CD4-positive, alpha-beta T cell treated with Interleukin-6 for 4 hours (primary cell): ENCODE data around the gene AMBN.

Experiments
- DNase-seq: peaks from one replicate; pipeline ENCODE4 v3.0.0-alpha.2; 2020; ENCODE audit warnings: mixed read lengths

AMBN gene, protein sequence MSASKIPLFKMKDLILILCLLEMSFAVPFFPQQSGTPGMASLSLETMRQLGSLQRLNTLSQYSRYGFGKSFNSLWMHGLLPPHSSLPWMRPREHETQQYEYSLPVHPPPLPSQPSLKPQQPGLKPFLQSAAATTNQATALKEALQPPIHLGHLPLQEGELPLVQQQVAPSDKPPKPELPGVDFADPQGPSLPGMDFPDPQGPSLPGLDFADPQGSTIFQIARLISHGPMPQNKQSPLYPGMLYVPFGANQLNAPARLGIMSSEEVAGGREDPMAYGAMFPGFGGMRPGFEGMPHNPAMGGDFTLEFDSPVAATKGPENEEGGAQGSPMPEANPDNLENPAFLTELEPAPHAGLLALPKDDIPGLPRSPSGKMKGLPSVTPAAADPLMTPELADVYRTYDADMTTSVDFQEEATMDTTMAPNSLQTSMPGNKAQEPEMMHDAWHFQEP

DNA sequence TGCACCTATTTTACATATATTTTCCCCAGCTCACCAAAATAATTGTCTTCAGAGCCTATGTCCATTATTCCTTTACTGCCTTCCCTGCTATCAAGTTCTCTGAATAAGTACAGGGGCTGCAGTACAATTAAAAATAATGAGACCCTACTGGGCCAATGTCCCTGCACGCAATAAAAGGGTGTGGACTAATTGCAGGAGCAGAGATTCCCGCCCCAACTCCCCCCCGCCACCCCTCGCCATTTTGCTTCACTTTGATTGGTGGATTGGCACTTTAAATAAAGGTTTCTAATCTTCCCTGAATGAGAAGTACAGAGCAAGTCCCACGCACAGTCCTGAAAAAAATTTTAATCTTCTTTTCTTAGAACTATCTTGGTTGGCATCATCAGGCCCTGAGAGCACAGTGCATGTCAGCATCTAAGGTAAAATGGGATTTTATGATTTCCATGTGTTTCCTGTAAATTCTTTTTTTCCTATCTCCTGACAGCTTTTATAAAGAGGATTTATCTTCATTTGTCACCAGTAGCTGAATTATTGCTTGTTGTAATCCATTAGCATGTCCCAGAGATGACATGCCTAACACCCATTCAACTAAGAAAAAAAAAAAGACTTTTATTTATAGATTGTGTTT lies at the start of gene AMBN:
Gene AMBN (plus strand): TSS at position 302 of the 628 bp plus-strand sequence. CDS start 103 bp downstream, at position 405.
- DNase-seq: no peak

DNA sequence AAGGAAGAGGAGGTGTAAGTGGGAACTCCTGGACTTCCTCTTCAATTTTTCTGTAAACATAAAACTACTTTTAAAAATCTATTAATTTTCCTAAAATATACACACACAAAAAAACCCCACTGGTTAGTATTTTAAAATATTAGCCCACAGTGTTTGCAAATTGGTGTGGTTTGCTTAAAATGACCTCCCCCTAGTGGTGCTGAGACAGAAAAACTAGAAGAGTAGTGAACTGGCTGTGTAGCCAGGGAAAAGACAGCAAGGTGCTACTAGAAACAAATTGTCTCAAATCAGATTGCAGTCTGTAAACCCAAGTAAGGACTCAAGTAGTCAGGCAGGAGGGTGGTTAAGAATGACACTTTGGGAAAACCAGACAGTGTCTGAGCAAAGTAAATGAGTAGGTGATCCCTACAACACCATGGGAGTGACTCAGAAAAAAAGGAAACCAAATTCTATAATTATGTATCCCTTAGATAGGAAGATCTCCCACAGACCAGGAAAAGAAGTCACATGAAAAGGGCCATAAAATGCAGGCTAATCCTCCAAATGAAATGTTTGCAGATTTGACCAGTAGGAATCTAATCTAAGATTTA lies 47.7 kb upstream of the AMBN start:
- DNase-seq: no peak

DNA sequence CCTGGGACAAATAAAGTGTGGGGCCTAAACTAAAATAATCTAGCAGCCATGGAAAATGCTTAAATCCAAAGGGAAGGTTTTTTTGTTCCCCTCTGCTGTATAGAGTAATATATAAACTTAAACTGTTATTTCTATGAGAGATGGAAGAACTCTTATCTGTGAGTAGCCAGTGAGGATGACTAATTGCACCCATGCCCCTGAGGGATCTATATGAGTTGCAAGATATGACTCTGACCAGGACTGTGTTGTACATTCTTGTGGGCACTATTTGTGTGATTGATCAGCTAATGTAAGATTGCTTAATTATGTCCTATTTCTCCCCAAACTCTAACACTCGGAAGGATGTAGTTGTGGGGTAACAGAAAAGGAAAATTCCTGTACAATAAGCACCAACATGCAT lies 35.2 kb upstream of the AMBN start:
- DNase-seq: no peak

DNA sequence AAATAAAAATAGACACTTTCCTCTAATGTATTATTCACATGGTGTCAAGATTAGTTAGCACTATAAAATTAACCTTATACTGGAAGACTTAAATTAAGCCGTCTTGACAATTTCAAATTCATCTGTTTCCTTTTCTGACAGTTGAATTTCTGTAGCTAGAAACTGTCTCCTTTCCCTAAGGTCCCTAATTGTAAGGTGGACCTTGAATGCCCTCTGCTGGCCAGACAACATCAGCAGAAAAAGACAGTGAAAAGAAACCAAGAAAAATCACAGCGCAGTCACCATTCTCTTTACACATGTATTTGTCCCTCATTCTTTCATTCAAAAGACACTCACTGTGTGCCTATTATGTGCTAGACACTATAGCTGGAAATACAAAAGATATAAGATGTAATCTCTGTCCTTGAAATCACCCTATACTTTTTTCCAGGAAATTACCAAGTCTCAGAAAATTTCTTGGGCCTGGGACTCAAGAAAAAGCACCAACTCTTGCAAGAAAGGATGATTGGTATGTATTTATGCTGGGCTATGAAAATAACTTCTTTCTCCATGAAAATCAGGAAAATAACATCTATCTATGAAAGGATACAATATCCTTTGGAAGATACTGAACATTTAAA lies 32.7 kb upstream of the AMBN start:
- peak; percentile 33 for DNase-seq

DNA sequence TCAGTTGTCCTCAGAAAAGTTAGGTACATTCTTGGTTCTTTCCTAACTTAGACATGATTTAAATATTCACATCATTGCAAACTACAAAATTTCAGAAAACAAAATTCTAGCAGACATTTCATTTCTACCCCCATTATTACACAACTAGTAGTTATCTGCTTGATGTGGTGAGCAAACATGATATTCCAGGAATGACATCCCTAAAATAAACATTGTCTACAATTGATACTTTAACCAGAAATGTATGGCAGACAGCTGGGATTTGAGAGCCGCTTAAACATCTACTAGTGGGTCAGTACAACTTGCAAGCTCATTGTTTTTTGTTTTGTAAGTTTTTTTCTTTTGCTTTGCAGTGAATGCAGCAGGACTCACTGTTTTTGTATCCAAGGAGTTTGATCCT lies 32.1 kb upstream of the AMBN start:
- no peak for DNase-seq

DNA sequence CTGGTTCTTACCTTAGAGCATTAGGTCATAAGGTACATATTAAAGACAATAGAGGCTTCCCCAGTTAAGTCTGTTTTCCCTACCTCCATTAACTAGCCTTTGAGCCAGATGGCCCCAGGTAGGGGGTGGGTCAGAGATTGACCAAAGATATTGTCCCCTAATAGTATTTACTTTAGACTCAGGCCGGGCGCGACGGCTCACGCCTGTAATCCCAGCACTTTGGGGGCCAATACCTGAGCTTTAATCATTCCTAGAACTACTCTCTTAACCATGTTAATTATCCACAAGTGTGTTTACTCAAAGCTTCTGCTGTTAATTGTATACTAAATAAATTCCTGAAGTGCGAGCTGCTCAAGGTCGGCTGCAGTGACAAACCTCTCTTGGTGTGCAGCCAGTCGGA lies 28.0 kb upstream of the AMBN start:
- DNase-seq: no peak

DNA sequence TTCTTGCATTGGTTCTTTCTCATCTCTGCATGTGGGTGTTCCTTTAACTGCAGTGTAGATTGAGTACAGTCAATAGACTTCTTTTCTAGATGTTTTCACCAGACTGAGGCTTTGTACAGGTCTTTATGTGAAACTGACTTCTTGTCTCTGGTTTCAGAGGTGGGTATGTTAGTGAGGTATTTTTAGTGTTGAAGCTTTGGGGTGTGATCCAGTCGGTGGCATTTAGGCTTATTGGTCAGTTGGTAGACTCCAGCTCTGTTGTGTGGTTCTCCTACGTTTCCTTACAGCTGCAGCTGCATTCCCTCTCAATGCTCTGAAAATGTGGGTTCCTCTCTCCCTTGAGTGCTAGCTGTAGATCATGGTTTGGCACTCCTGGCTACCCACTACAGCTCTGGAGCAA lies 21.3 kb upstream of the AMBN start:
- DNase-seq: no peak

DNA sequence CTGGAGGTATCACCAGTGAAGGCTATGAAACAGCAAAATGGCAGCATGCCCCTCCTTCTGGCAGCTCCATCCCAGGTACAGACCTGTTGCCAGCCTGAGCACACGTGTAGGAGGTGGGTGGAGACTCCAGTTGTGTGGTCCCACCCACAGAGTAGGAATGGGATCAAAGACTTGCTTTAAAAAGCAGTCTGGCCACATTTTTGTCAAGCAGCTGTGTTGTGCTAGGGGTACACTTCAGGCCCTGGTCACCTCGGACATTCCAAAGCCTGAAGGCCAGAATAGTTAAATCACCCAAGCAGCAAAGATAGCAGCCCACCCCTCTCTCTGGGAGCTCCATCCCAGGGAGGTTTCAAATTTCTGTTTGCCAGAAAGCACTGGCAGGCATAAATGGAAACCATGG lies 20.3 kb upstream of the AMBN start:
- DNase-seq: no peak

DNA sequence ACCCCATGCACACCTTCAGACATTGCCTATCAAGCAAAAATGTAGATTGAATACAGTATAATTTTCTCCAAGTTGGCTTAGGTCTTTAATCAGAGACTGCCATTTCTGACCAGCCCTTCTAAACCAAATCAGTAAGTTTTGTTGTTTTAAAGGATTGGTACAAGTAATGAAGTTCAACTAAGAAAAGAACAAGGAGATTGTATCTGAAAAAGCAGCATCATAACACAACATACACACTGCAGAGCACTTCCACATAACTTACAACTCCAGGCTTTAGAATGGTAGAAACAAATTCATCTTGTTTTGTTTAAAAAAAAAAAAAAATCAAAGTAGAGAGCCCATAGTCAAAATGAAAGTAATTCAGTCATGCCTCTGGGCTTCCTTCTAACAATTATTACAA lies 16.1 kb upstream of the AMBN start:
- no peak for DNase-seq

DNA sequence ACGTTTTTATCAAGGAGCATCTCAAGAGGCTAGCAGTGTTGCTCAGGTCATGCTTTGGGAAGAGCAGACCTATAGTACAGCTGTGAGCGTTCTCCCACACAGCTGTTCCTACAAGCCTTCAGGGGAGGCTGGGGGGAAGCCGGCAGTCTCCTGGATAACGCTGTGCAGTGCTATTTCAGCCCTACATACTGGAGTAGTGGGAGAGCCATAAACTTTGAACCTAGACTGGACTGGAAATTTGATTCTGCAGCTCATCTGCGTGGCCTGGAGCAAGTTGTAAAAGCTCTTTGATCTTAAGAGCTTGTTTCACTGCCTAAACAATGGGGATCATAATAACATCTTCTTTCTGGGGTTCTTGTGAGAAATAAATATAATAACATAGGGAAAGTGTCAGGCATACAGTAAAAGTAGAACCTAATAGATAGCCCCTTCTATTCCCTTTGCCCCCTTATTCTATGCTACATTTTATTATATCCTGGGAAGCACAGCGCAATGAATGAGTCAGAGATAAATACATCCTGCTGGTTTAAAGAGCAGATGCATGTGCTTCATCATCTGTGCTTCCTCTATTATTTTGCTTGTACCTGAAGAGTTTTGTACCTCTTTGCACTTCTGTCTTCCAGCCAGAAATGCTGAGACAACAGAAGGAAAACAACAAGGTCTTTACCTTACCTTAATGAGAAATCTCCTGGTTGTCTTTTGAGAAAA lies 14.7 kb upstream of the AMBN start:
- no peak for DNase-seq

DNA sequence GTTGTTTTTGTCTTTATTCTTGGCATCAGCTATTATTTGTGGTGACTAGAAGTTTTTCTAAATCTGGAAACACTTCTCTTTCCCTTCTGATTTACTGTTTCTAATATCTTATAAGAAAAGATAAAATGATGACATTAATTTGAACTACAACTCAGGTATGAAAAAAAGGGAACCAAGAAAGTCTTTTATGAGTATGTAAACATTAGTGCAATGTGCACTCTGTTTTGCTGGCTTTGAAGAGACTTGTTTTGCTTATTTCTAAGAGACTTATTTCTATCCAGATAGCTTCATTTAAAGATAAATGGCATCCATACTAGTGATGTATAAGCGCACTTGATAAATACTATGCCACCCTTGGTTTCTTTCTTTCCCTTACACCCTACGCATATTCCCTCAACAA lies 10.1 kb upstream of the AMBN start:
- no peak for DNase-seq

DNA sequence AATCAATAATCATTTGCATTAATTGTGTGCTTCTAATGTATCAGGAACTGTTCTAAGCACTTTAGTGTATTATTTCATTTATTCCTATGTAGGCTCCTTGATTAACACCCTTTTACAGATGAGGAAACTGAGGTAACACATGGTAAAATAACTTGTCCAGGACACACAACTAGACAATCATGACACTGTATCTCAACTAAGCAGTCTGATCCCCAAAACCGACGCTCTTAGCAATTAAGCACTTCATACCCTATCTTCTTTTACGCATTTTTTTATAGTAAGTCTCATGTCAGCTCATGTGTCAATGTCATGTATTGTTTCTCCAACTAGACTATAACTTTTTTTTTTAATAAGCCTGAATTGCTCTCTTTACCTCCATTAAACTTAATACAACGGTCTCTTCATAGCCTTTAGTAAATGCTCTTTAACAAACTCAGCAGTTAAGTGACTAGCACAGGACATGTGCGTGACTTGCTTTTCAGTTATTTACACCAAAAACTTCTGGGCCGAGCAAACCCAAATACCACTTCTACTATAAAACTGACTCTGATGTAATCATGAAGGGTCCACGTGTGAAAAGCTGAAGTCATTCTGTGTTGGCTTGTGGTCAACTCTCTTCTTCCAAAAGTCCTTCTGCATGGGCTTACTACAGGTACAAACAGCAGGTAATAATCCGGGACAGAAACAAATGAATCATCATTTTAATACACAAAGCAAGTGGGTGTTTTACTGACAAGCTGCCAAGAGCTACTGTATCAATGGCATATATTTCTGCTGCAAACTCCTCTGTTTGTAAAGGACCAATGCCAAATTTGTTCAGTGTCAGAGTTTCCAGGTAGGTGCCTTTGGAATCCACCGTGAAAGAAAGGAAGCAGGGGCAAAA lies 7.9 kb upstream of the AMBN start:
- DNase-seq: no peak

DNA sequence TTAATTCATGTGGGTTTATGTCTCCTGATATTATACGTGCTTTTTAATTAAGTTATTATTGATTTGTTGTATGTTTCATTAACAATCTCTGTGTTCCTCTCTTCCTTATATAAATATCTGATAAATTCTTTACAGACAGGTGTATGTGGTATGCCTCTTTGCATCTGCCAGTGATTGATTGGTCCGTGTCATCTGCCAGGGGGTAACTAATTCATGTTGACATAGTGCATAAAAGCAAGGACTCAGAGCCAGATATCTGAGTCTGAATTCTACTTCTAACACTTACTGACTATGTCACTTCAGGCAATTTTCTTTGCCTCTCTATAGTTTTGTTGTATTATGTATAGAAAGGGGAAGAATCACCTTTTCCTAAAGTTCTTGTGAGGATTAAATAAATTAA lies 5.2 kb upstream of the AMBN start:
- no peak for DNase-seq

DNA sequence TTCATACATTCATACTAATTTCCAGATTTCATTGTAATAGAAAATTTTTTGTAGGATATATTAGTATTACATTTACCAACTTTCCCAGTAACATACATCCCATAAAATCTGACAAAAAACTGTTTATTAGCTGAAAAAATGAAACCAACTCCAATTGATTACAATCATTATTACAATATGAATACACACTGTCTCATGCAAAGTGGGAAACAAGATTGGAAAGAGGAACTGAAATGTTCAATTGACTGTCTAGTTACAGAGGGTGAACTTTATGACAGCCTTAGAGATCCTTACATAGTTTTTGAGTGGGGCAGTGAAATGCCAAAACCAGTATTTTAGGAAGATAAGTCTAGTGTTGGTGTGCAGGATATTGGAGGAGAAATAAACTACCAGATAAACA lies 2.3 kb upstream of the AMBN start:
- DNase-seq: no peak

DNA sequence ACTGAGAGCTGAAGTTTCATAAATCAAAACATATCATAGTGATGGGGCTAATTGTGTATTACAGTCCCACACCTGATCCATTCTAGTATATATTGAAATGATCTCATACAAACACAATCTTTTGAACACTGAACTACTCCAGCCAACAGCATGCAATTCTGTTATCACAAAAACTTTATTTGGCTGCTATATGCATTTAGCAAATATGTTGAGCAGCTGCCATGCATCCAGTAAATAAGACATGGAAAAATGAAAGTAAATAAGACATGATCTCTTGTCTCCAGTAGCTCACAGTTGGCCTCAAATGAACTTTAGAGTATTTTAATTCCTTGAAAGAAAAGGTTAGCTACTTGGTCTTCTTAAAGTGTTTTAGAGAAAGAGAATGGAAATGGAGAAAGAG lies 2.1 kb downstream of the AMBN start:
- no peak for DNase-seq

DNA sequence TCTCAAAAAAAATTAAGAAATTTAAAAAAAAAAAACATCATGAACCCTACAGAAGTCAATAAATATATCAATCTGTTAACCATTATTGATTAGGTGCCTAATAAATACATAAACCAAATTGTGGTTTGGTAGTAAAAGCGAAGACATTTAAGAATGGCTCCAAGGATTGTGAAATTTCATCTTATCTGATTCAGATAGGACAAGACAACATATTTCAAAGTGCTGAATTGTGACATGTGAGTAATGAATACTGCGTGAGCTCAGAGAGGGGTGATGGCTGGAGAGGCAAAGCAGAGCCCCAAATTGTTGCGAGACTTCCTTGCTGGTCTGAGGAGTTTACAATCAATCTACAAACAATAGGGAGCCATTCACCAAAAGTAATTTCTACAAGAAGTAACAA lies 8.2 kb downstream of the AMBN start:
- DNase-seq: no peak

DNA sequence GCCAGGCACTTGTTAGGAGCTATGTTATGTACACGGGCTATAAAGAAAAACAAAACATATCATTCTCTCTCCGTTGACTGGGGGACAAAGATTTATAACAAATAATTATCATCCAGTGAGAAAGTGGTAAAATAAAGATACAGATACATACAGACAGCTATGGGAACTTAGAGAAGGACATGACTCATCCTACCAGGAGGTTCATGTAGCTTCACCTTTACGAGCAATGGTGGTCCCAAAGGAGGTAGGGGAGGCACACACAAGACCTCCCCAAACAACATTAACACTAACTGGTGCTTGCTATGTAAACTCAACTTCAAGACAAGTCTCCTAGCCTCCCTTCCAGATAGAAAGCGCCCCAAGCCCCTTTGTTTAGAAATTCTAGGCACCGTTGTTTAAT lies 8.9 kb downstream of the AMBN start:
- no peak for DNase-seq

DNA sequence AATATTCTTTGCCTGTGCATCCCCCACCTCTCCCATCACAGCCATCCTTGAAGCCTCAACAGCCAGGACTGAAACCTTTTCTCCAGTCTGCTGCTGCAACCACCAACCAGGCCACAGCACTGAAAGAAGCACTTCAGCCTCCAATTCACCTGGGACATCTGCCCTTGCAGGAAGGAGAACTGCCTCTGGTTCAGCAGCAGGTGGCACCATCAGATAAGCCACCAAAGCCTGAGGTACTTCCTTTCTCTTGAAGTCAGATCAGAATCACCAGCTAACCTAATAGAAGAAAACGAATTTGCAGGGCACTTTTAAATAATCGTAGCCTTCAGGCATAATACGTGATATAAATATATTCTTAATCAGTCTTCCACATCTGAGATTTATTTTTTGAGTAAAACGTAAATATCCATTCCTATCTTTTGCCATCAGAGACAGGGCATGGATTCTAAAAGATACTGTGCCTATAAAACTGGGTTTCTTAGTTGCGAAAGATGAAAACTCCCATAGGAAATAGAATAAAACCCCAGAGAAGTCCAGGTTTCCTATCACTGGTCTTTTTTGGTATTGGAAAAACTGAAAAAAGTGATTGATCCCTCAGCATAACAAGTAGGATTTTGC lies 9.5 kb downstream of the AMBN start:
- DNase-seq: peak; percentile 70

DNA sequence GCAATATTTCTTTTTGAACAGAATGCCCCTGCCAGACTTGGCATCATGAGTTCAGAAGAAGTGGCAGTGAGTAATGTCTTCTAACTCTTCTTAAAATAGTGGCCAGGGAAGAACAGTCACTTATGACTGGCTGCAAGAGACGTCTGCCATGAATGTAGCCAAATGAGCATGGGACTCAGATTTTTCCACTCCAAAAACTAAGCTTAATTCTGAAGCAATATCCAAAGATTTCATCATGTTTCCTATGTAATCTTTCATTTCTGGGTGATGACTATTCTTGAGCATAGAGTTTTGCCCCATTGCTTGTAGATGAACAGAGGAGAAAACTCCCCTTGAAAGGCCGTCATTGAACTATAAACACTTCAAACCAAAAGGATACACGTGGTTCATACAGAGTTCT lies 11.8 kb downstream of the AMBN start:
- DNase-seq: no peak

DNA sequence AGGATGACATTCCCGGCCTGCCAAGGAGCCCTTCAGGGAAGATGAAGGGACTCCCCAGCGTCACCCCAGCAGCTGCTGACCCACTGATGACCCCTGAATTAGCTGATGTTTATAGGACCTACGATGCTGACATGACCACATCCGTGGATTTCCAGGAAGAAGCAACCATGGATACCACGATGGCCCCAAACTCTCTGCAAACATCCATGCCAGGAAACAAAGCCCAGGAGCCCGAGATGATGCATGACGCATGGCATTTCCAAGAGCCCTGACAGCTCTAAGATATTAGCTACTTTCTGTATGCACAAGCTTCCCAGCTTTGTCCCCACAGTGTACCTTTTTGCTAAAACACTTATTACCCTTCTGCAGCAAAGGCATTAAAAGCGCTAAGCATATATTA lies 14.4 kb downstream of the AMBN start:
- DNase-seq: no peak

DNA sequence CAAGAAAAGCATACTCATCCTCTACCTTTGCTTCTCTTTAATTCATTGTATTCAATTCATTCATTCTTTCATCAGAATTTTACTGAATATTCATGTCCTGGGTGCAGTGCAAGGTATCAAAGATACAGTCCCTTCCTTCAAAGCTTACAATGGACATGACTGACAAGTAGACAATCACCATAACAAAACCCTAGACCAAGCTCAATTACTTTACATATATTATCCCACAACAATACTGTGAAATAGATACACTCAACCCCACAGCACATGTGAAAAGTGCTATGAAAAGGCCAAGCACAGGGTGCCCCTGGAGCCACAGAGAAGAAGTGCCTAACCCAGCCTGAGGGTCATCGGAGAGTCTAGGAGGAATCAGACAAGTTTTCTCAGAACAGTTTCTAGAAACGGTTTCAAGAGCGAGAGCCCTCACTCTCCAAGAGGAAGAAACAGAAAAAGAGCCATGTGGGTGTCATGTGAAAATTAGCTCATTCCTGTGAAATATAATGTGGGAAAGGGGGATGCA lies 15.3 kb downstream of the AMBN start:
- DNase-seq: no peak
